Measurements from ENCODE around the gene ASIC4. TPM values are rescaled to one million over a fixed set of nuclear protein-coding genes. Genes with fewer than 3 reads are reported as not detected.

The ASIC4 gene
- total RNA-seq, 3 donors from 2014 or later = 0.09 TPM; not detected in 2

GRCh38 chr2:219551441-219552381, 37.4 kb downstream of the ASIC4 start:
- Histone ChIP-seq H3K9me3 (no peaks in the 10 kb centered on the region), H3K4me3 (no peak overlapping the region), H3K4me1 (ENCODE audit: low read depth) (peaks cover 13% of the 10 kb centered on the region), H3K36me3 (ENCODE audit: low read depth) (no peaks in the 10 kb centered on the region)
- no peak for TF ChIP-seq CTCF (IDR thresholded peaks at IDR 0.05)
- peak; percentile 33 for ATAC-seq
- intact Hi-C loops (cut with DNase I, micrococcal nuclease) = no loop called here
- peak in 1 of 3 donors; percentile 57 for DNase-seq

GRCh38 chr2:219552382-219553167, 38.3 kb downstream of the ASIC4 start:
- TF ChIP-seq CTCF (IDR thresholded peaks at IDR 0.05) = no peak
- no peaks in the 10 kb centered on the region for H3K9me3 ChIP-seq
- no peak overlapping the region for H3K4me3 ChIP-seq
- intact Hi-C loops (cut with DNase I, micrococcal nuclease) = no loop called here
- DNase-seq (peak; percentile 84 to 94 (median 90)), ATAC-seq (peak; percentile 95)
- H3K4me1 ChIP-seq (ENCODE audit: low read depth) = peaks cover 13% of the 10 kb centered on the region
- H3K36me3 ChIP-seq (ENCODE audit: low read depth) = no peaks in the 10 kb centered on the region

- Histone ChIP-seq H3K9me3 (no peaks in the 10 kb centered on the region), H3K4me3 (no peak overlapping the region), H3K36me3 (ENCODE audit: low read depth) (no peaks in the 10 kb centered on the region), H3K4me1 (ENCODE audit: low read depth) (peaks cover 13% of the 10 kb centered on the region)
- no peak for TF ChIP-seq CTCF (IDR thresholded peaks at IDR 0.05)
- DNase-seq = no peak
- no peak for ATAC-seq
- intact Hi-C loops (cut with DNase I, micrococcal nuclease) = no loop called here
These were observed 38.8 kb downstream of the ASIC4 start for GRCh38 chr2:219553168-219553417.

GRCh38 chr2:219553463-219553963, 39.2 kb downstream of the ASIC4 start:
- no peaks in the 10 kb centered on the region for H3K9me3 ChIP-seq
- intact Hi-C loops (cut with DNase I, micrococcal nuclease) = no loop called here
- peaks cover 13% of the 10 kb centered on the region for H3K4me1 ChIP-seq (ENCODE audit: low read depth)
- ATAC-seq (no peak), DNase-seq (no peak)
- no peaks in the 10 kb centered on the region for H3K36me3 ChIP-seq (ENCODE audit: low read depth)
- no peak overlapping the region for H3K4me3 ChIP-seq
- no peak for TF ChIP-seq CTCF (IDR thresholded peaks at IDR 0.05)

- peaks cover 13% of the 10 kb centered on the region for H3K4me1 ChIP-seq (ENCODE audit: low read depth)
- TF ChIP-seq CTCF (IDR thresholded peaks at IDR 0.05) = no peak
- no peak overlapping the region for H3K4me3 ChIP-seq
- peak in 1 of 3 donors; percentile 16 for DNase-seq
- no peaks in the 10 kb centered on the region for H3K36me3 ChIP-seq (ENCODE audit: low read depth)
- H3K9me3 ChIP-seq = no peaks in the 10 kb centered on the region
- intact Hi-C loops (cut with DNase I, micrococcal nuclease) = no loop called here
- no peak for ATAC-seq
These were observed 40.1 kb downstream of the ASIC4 start for GRCh38 chr2:219554350-219554749.
